Measurements from ENCODE around the gene GCA. TPM values are rescaled to one million over a fixed set of nuclear protein-coding genes. Genes with fewer than 3 reads are reported as not detected.

Gene GCA
- total RNA-seq, 4 donors from 2014 or later: 32.4 to 55.6 (median 46.7) TPM

- no peak for TF ChIP-seq CTCF (IDR thresholded peaks at IDR 0.05)
- no peak for ATAC-seq (ENCODE audit: low FRiP score)
- DNase-seq (ENCODE audit: low spot score): no peak
These were observed 15.3 kb upstream of the GCA start for GRCh38 chr2:162328424-162329157.

- ATAC-seq (ENCODE audit: low FRiP score) (no peak), DNase-seq (ENCODE audit: low spot score) (no peak)
- no peak for TF ChIP-seq CTCF (IDR thresholded peaks at IDR 0.05)
These were observed 13.1 kb upstream of the GCA start for GRCh38 chr2:162330881-162331280.

GRCh38 chr2:162333968-162334367, 10.0 kb upstream of the GCA start:
- no peak for ATAC-seq (ENCODE audit: low FRiP score)
- no peak for TF ChIP-seq CTCF (IDR thresholded peaks at IDR 0.05)
- no peak for DNase-seq (ENCODE audit: low spot score)

- no peak for TF ChIP-seq CTCF (IDR thresholded peaks at IDR 0.05)
- ATAC-seq (ENCODE audit: low FRiP score) (no peak), DNase-seq (ENCODE audit: low spot score) (no peak)
These were observed 6.1 kb upstream of the GCA start for GRCh38 chr2:162337868-162338267.

GRCh38 chr2:162340822-162341221, 3.1 kb upstream of the GCA start:
- ATAC-seq (ENCODE audit: low FRiP score): no peak
- no peak for TF ChIP-seq CTCF (IDR thresholded peaks at IDR 0.05)

GRCh38 chr2:162342321-162342720, 1.6 kb upstream of the GCA start:
- ATAC-seq (ENCODE audit: low FRiP score) (no peak), DNase-seq (ENCODE audit: low spot score) (no peak)
- TF ChIP-seq CTCF (IDR thresholded peaks at IDR 0.05): no peak

More at GRCh38 chr2:162340822-162341221, 3.1 kb upstream of the GCA start:
- no peak for DNase-seq (ENCODE audit: low spot score)

- no peak for TF ChIP-seq CTCF (IDR thresholded peaks at IDR 0.05)
- DNase-seq (ENCODE audit: low spot score): no peak
- no peak for ATAC-seq (ENCODE audit: low FRiP score)
These were observed 1.1 kb upstream of the GCA start for GRCh38 chr2:162342841-162343240.
